GM12875 (cell line): Measurements from ENCODE around the gene IGFBP2.

Experiments
- H3K4me3 ChIP-seq: one replicate; pipeline ENCODE4 v1.5.1; 2011; ENCODE audit warnings: low read depth, low read length, control low read depth
- TF ChIP-seq, protein P1 (sequence below): IDR thresholded peaks from 2 replicates; pipeline ENCODE4 v1.5.1; 2011; ENCODE audit warnings: low read depth, mild to moderate bottlenecking, control low read depth, inconsistent platforms, low read length, moderate library complexity, borderline replicate concordance; ENCODE audit not compliant: insufficient read depth

The IGFBP2 gene, protein sequence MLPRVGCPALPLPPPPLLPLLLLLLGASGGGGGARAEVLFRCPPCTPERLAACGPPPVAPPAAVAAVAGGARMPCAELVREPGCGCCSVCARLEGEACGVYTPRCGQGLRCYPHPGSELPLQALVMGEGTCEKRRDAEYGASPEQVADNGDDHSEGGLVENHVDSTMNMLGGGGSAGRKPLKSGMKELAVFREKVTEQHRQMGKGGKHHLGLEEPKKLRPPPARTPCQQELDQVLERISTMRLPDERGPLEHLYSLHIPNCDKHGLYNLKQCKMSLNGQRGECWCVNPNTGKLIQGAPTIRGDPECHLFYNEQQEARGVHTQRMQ

DNA sequence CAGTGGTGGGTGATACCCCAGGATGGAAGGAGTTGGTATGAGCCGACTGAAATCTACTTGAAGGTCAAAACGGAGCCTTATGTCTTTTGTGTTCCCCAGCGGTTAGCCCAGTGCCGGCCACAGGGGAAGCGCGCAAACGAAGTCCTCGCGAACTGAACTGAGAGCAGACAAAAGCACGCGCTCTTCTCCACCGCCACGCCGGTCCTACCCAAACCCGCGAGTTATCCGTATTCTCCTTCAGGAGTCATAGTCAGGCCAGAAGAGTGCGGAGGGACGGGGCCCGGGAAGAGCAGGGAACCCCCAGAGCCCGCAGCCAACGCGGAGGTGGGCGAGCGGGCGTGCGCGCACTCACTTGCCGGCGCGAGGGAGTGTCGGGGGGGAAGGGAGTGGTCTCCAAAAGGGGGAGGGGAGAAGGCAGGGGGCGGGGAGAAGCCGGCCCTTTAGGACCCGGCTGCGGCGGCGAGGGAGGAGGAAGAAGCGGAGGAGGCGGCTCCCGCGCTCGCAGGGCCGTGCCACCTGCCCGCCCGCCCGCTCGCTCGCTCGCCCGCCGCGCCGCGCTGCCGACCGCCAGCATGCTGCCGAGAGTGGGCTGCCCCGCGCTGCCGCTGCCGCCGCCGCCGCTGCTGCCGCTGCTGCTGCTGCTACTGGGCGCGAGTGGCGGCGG lies at the start of gene IGFBP2:
TSS of gene IGFBP2 (plus strand) at position 469 of the 664 bp plus-strand sequence. CDS start at position 573, 104 bp downstream.
- no peak within 1 kb of the TSS for H3K4me3 ChIP-seq
- TF ChIP-seq, protein P1, sequence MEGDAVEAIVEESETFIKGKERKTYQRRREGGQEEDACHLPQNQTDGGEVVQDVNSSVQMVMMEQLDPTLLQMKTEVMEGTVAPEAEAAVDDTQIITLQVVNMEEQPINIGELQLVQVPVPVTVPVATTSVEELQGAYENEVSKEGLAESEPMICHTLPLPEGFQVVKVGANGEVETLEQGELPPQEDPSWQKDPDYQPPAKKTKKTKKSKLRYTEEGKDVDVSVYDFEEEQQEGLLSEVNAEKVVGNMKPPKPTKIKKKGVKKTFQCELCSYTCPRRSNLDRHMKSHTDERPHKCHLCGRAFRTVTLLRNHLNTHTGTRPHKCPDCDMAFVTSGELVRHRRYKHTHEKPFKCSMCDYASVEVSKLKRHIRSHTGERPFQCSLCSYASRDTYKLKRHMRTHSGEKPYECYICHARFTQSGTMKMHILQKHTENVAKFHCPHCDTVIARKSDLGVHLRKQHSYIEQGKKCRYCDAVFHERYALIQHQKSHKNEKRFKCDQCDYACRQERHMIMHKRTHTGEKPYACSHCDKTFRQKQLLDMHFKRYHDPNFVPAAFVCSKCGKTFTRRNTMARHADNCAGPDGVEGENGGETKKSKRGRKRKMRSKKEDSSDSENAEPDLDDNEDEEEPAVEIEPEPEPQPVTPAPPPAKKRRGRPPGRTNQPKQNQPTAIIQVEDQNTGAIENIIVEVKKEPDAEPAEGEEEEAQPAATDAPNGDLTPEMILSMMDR, result no peak

DNA sequence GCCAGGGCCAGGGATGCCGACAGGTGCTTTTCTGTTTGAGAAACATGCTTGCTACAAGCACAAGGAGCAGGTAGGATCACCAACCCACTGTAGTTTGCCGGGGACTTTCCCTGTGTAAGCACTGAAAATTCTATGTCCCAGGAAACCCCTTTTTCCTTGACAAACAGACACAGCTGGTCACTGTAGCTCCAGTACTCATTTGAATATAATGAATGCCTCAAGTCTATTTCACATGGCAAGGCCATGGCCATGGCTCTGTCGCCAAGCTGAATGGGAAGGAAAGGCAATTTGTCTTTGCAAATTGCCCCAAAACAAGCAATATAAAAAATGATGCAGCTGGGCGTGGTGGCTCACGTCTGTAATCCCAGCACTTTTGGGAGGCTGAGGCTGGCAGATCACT lies 49.6 kb upstream of the IGFBP2 start:
- TF ChIP-seq, protein P1, result no peak
- no peak overlapping the region for H3K4me3 ChIP-seq

DNA sequence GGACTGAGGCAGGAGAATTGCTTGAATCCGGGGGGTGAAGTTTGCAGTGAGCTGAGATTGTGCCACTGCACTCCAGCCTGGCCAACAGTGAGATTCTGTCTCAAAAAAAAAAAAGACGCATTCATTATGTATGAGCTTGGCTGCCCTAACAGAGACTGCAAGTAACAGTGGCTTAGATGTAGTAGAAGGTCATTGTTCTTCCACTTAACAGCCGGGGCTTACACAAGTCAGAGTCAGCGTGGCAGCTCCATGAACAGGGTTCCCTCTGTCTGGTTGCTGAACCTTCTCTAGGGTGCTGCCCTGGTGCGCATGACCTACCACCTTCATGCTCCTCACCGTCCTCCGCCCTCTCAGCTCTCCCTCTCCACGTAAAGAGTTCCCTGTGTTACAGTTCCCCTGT lies 49.1 kb upstream of the IGFBP2 start:
- TF ChIP-seq, protein P1, result no peak
- no peak overlapping the region for H3K4me3 ChIP-seq

DNA sequence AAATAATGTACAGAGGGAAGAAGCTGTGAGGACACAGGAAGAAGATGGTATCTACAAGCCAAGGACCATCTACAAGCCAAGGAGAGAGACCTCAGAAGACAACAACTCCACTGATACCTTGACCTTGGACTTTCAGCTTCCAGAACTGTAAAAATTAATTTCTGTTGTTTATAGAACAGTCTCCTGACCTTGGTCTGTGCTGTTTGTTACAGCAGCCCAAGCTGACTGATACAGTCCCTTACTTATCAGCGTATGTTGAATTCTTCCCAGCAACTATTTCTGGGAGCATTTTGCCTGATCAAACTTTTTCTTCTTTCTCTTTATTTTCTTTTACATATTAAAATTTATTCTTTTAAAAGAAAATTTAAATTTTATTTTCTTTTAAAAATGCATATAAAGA lies 47.8 kb upstream of the IGFBP2 start:
- TF ChIP-seq, protein P1, result no peak
- H3K4me3 ChIP-seq, result no peak overlapping the region

DNA sequence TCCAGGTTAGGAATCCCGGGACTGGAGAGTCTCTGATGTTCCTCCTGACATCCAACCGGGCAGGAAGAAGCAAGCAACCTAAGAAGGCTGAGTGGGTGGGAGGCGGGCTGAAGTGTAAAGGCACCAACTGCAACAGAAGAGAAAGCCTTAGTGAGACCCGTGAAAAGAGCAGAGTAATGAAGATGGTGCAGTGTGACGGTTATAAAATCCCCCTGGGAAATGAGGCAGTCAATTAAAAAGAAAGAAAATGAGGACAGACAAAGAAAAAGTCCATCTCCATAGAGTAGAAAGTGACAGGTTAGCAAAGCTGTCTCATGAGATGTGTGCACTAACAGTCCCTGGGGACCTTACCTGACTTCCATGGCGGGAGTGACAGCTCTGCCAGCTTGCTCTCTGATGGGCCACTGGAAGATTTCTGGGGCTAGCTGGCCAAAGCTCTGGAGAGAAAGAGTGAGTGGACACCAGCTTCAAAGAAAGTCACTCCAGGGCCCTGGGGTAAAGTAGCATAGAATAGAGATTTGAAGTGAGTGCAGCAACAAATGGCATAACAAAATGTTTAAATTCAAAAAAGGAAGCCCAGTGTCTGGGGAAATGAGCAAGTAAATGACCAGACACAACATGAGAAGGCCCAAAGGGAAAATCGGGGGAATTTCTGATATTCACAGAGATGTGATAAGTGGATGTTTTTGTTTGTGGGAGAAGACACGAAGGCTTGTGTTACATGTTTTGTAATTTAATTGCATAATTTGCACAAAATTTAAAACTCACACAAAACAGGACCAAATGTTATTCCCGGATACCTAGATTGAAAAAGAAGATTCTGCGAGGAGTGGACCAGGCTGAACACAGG lies 44.1 kb upstream of the IGFBP2 start:
- TF ChIP-seq, protein P1, result no peak
- no peak overlapping the region for H3K4me3 ChIP-seq

DNA sequence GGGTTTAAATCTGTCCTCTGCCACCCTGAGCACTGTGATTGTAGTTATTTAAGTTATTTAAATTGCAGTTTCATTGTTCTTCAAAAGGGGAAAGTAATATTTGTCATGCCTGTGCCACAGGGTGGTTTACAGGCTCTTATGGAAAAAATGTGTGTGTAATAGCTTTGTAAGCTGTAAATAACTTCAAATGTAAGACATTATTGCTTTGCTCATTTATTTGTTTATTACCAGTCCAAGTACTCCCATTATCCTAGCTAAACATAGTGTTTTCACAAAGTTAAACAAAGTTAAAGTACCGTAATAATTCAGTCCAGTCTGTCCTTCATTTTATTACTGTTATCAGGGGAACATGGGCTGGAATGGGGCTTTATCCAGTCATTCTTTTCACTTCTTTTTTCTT lies 43.4 kb upstream of the IGFBP2 start:
- TF ChIP-seq, protein P1, result no peak
- H3K4me3 ChIP-seq, result no peak overlapping the region
